ENCODE data around the gene JADE1. TPM values are rescaled to one million over a fixed set of nuclear protein-coding genes. Genes with fewer than 3 reads are reported as not detected.

JADE1 gene
- total and polyA plus RNA-seq, 2 of the 13 experiments (the other 11 are each of a cell fraction or from before 2014, with no cell fraction given), result 5.4 to 19.3 TPM

DNA sequence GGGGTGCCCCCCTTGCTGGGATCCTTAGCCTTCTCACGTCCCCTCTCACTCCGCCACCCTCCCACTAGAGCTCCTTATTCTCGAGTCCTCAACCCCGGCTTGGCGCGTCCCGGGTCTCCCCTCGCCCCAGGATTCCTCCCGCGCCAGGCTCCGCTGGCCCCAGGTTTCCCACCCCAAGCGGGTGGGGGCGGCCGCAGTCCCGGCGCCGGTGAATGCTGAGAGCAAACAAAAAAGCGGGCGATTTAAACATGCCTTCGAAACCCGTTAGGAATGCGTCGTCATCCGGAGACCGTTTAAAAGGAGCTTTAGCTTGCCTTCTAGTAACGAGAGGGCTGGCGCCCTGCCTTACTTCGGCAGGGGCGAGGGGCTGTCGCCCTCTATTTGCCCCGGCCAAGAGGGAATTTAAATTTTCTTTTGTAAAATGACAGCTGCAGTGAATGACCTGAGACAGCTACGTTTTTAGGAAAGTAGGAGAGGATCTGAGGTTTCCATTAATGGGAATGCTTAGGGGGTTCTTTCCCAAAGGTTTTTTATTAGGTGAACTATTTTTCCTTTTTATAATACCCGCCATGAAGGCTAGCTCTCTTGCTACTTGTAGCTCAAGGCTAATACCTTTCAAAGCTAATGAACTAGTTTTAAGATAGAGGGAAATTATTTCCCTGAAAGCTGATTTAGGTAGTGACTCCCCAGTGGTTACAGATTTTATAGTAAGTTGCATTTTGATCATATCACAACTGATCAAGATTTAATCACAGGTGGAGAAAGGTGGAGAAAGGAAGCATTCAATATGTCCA is 3.1 kb downstream of the JADE1 start (continued):
- TF ChIP-seq ZNF709 (CRISPR knock-in tag; IDR thresholded peaks at IDR 0.05) (no peak), NAIF1 (CRISPR knock-in tag; IDR thresholded peaks at IDR 0.05; ENCODE audit: borderline replicate concordance) (no peak), EZH2 (conservative IDR thresholded peaks at IDR 0.05; ENCODE audit: low read depth, low read length) (no peak), ZNF703 (CRISPR knock-in tag; IDR thresholded peaks at IDR 0.05; ENCODE audit: borderline replicate concordance) (no peak), ZNF205 (CRISPR knock-in tag; IDR thresholded peaks at IDR 0.05) (no peak), NR1H2 (CRISPR knock-in tag; IDR thresholded peaks at IDR 0.05; ENCODE audit: borderline replicate concordance, low read depth) (no peak), FOXA1 (IDR thresholded peaks at IDR 0.05) (no peak), FOXA1 (CRISPR knock-in tag; IDR thresholded peaks at IDR 0.05) (no peak), SP1 (IDR thresholded peaks at IDR 0.05) (no peak), SP1 (CRISPR knock-in tag; IDR thresholded peaks at IDR 0.05) (no peak), DMAP1 (CRISPR knock-in tag; IDR thresholded peaks at IDR 0.05) (peak; percentile 10; the same call in 1 of the 2 replicates), BCL6 (CRISPR knock-in tag; IDR thresholded peaks at IDR 0.05) (peak; percentile 56)
- TF ChIP-seq, protein P1, sequence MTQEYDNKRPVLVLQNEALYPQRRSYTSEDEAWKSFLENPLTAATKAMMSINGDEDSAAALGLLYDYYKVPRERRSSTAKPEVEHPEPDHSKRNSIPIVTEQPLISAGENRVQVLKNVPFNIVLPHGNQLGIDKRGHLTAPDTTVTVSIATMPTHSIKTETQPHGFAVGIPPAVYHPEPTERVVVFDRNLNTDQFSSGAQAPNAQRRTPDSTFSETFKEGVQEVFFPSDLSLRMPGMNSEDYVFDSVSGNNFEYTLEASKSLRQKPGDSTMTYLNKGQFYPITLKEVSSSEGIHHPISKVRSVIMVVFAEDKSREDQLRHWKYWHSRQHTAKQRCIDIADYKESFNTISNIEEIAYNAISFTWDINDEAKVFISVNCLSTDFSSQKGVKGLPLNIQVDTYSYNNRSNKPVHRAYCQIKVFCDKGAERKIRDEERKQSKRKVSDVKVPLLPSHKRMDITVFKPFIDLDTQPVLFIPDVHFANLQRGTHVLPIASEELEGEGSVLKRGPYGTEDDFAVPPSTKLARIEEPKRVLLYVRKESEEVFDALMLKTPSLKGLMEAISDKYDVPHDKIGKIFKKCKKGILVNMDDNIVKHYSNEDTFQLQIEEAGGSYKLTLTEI (CRISPR knock-in tag; conservative IDR thresholded peaks at IDR 0.05), result no peak
- TF ChIP-seq, protein P2, sequence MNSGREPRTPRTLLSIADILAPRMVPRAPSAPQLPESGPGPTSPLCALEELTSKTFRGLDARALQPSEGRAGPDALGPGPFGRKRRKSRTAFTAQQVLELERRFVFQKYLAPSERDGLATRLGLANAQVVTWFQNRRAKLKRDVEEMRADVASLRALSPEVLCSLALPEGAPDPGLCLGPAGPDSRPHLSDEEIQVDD (CRISPR knock-in tag; IDR thresholded peaks at IDR 0.05; ENCODE audit: borderline replicate concordance), result no peak
